ENCODE results near the gene BPI.

- no peak for TF ChIP-seq CTCF (IDR thresholded peaks at IDR 0.05; ENCODE audit: insufficient read depth, low read length, poor library complexity, severe bottlenecking)
- no peak for TF ChIP-seq EZH2phosphoT487 (conservative IDR thresholded peaks at IDR 0.05; ENCODE audit: low read length)
Observed at GRCh38 chr20:38311491-38311890, 7.5 kb downstream of the BPI start.

Measured in SU-DHL-6 (cell line).